ENCODE measurements around the gene DIPK2A.

Gene DIPK2A

DNA sequence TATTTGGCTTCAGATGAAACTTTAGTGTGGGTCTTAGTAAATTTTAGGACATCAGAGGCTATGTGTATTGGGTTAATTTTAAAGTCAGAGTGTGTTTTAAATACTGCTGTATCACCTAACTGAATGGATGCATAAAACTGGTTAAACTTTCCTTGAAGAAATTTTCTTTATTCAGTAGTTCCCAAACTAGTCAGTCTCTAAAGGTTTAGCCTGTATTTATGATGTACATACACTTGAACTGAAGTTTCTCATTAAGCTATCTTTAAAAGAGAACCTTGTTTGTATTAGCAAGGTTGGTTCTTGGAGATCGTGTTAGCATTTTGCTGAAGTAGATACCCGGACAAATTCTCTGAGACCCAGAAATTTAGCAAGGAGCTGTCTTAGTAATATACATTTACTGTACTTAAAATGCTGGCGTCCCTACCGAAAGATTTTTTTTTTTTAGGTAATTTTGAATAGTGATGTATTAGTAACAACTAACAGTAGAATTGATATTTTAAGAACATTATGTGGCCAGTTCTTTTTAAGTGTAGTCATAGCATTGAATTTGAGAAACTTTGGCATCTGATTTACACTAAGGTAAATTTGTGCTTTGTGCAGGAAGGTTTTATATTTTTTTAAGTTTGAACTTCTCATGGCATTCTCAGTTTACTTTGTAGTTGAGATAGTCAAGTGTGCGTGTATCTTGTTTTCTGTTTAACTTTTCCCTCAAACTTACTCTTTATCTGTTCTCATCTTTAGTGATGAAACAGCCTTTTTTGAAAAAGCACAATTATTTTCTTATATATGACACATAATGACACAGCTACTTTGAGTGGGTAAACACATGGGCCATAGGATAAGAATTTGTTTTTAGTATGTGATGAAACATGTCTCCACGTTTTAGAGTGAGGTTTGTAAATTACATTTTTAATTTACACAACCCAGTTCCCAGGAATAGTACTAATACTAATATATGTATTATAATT, 2.9 kb downstream of the DIPK2A start:
- no peak for DNase-seq (ENCODE audit: low read depth in 2 of 2)

DNA sequence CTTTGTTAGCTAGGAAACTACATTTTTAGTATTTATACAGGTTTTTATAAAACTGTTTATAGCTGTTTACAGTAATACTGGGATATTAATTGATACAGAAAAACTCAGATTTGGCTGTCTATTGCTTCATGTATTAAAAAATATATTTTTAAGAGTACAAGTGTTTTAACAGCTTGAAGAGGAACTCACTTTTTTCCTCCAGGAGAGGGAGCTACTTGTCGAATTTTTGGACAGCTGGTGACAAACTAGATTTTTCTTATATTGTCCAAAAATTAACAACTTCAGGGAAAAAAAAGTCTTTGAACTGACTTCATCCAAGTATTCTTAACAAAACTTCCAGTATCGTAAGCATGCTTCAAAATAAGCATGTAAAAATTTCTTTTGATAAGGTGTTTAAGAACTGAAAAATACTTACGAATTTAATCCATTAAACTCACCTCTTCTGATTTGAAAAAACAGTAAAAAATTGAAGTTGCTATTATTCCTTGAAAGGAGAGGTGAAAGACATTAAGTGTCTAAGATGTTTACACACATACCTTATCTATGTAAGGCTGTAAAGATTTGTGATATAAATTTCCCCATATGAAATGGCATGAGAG, 4.0 kb downstream of the DIPK2A start:
- DNase-seq (ENCODE audit: low read depth in 2 of 2), result no peak

- DNase-seq (ENCODE audit: low read depth in 2 of 2), result no peak
Measured at GRCh38 chr3:143977341-143978262, 6.0 kb downstream of the DIPK2A start.

- no peak for DNase-seq (ENCODE audit: low read depth in 2 of 2)
Measured at GRCh38 chr3:143978263-143978631, 6.6 kb downstream of the DIPK2A start.

GRCh38 chr3:143979041-143979440, 7.4 kb downstream of the DIPK2A start:
- no peak for DNase-seq (ENCODE audit: low read depth in 2 of 2)

DNA sequence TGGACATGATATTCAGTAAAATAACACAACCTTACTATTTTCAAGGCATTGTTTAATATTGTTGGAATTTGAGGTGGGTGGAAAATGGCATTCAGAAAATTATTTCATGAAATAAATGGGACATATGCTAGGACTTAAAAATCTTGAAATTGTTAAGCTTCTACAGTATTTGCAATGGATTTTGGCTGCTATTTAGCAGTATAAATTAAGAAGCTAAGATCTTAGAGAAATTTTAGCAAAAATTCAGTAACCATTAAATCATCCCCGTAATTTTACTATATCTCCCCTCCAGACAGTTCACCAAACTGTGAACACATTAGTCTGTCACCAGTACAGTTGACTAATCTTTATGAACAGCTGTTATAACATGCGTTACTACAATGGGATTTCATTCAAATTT, 8.2 kb downstream of the DIPK2A start:
- no peak for DNase-seq (ENCODE audit: low read depth in 2 of 2)

GRCh38 chr3:143988306-143988705, 16.7 kb downstream of the DIPK2A start:
- no peak for DNase-seq (ENCODE audit: low read depth in 2 of 2)

DNA sequence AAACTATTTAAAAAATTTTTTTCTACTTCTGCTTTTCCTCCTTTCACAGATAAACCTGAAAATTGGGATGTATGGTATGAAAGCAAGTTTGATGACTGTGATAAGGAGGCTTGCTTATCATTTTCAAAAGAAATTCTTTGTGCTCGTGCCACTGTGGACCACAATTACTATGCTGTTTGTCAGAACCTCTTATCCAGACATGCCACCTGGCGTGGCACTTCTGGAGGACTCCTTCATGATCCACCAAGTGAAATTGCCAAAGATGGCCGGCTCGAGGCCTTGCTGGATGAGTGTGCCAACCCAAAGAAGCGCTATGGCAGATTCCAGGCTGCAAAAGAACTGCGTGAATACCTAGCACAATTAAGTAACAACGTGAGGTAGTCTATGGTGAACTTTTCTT, 17.8 kb downstream of the DIPK2A start:
- DNase-seq (ENCODE audit: low read depth in 2 of 2), result no peak

DNA sequence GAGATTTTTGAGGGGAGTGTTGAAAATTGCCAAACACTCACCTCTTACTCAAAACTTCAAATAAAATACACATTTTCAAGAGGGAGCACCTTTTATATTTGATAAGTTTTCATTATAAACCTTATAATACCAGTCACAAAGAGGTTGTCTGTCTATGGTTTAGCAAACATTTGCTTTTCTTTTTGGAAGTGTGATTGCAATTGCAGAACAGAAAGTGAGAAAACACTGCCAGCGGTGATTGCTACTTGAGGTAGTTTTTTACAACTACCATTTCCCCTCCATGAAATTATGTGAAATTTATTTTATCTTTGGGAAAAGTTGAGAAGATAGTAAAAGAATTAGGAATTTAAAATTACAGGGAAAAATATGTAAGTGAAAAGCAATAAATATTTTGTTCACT, 20.1 kb downstream of the DIPK2A start:
- no peak for DNase-seq (ENCODE audit: low read depth in 2 of 2)

DNA sequence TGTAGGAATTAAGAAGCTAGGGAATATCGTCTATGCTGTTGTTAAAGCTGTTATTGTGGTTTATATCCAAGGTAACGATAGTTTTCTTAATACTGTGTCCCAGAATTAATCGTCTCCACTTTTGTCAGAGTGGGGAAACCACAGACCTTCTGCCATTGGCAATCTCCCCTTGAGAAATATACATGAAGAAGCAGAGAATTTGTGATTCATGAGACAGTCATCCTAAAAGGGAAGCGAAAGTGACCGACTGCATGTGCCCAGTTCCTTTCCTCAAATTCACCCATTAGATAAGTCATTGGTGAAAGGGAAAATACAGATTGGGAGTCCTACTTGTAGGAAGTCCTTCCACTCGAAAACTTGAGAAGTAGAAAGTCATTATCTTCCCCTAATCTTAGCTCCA, 26.6 kb downstream of the DIPK2A start:
- no peak for DNase-seq (ENCODE audit: low read depth in 2 of 2)

DNA sequence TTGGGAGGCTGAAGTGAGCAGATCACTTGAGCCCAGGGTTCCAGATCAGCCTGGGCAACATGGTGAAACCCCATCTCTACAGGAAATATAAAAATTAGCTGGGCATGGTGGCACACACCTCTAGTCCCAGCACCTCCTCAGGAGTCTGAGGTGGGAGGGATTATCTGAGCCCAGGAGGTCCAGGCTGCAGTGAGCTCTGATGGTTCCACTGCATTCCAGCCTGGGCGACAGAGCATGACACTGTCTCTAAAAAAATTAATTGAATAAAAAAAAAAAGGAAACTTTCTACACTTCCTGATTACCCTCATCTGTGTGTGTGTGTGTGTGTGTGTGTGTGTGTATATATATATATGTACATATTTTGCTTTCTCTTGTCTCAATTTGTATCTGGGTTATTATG, 31.4 kb downstream of the DIPK2A start:
- no peak for DNase-seq (ENCODE audit: low read depth in 2 of 2)

- DNase-seq (ENCODE audit: low read depth in 2 of 2), result no peak
Measured at GRCh38 chr3:144010371-144010770, 38.7 kb downstream of the DIPK2A start.

GRCh38 chr3:144011251-144011799, 39.7 kb downstream of the DIPK2A start:
- no peak for DNase-seq (ENCODE audit: low read depth in 2 of 2)

DNA sequence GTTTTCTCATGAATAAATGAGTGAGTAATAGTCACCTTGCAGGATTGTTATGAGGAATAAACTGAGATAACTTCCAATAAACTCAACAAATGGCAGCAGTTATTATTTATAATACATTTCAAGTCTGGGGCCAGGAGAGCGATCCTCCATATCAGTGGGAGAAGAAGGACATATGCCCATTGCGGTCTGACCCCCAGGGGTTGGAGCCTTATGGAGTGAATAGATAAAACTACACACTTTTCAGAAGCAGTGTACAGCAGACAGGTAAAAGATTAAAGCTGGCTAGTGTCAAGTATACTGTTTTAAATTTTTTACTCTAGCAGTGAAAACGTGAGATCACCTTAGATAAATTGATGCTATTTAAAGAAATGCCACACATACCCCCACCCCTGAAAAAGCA, 43.5 kb downstream of the DIPK2A start:
- DNase-seq (ENCODE audit: low read depth in 2 of 2), result no peak

DNA sequence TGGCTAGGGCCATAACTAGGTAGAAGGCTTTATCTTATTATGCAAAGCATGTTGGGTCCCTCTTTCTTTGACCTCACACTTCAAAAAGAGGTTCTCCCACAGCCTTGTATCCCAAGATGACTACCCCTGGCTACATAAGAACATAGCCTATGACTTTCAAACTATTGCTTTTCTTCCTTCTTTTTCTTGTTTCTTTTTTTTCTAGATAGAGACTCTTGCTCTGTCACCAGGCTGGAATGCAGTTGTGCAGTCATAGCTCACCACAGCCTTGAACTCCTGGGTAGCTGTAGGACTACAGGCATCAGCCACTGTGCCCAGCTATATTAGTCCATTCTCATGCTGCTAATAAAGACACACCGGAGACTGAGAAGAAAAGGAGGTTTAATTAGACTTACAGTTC, 47.2 kb downstream of the DIPK2A start:
- DNase-seq (ENCODE audit: low read depth in 2 of 2), result no peak

Data from stimulated activated CD8-positive, alpha-beta memory T cell treated with anti-CD3 and anti-CD28 coated beads, Interleukin-15, amount 100 ng/mL, for 4 hours (primary cell).